Endothelial cell of hepatic sinusoid (primary cell): ENCODE measurements around the gene FAM151A.

Experiments used
- in situ Hi-C: cut with HindIII; loops from 2 replicates; pipeline ENCODE4 v1.10.0; 2017; ENCODE audit warnings: low sequenced_read_pairs

Gene FAM151A

DNA sequence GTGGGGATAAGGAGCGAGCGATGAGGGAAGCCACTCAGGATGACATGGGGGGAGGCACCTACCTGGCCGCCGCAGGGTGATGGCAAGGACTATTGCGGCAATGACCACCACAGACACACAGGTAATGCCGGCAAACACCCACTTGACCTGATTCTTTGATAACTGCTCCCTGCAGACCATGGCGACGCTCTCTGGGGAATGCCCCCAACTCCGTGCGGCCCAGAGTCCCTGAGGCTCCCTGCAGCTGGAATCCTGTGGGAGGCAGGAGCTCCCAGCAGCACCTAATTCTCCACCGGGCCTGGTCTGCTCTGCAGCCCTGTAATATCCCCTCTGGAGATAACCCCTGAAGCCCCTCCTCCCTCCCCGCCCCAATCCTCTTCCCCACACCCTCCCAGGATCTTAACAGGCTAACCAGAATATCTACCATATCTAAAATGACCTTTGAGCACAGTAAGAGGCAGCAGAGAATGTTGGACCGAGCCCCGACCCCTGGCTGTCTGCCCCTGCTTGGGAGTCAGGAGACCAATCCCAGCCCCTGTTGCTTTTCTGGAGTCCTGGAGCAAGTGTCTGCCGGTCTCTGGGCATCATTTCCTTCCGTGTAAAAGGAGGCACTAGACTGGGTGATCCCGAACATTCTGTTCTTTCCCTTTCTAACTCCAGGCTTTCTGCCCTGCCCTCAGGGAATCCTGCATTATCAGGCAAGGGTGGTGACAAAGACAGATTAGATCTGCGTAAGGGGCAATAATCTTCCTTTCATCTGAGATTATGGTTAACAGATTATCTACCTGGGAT is at the start of gene FAM151A:
Gene FAM151A, minus strand, starts transcription at position 310 of the 792 bp plus-strand sequence. Its CDS starts 130 bp downstream, at position 180.
- in situ Hi-C loops = loop anchor here (5.0 kb wide), 1 partner anchor 44 kb away; no protein-coding TSS in a partner anchor

DNA sequence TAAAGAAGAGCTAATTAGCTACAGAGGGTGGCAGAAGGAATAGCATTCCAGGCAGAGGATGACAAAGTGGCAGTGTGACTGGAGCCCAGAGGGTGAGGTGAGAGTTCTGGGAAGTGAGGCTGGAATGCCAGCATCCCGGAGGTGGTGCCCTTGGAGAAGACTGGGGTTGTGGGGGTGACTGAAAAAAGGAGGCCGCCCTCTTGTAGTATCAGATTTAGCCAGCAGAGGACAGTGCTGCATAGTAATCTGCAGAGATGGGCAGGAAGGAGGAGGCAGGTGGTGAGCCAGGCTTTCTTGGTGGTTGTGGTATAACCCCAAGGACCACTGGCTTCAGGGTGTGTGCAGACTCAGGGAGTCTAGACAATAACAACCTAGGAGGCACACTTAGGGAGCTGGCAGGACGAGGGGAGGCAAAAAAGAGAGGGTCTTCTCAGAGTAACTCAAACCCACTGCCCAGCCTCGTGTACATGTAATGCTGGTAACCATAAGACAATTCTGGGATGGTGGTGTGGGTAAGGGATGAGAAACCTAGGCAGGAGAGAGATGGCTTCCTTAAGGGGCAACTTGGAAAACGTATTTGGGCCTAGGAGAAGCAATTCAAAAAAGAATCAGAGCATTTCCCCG is 48.8 kb upstream of the FAM151A start:
- in situ Hi-C loops = no loop called here

DNA sequence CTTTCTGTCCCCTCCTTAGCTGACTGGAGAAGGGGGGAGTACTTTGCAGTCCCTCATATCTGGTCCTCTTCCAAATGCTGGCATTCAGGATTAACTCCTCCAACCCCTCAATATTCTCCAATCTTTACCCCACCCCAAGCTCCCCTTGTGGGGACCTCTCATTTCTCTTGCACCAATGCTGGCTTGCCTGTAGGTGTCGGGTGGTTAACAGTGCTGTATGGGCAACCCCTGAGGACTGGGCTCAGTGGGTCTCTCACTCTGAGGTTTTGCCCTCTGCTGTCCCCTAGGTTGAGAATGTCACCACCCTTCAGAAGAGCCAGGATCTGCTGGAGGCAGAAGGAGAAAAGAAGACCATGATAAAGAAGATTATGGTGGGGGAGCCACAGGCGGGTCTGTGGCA is 45.2 kb upstream of the FAM151A start:
- in situ Hi-C loops = loop anchor here (5.0 kb wide), 1 partner anchor 46 kb away; the partner anchor contains the start of gene FAM151A

DNA sequence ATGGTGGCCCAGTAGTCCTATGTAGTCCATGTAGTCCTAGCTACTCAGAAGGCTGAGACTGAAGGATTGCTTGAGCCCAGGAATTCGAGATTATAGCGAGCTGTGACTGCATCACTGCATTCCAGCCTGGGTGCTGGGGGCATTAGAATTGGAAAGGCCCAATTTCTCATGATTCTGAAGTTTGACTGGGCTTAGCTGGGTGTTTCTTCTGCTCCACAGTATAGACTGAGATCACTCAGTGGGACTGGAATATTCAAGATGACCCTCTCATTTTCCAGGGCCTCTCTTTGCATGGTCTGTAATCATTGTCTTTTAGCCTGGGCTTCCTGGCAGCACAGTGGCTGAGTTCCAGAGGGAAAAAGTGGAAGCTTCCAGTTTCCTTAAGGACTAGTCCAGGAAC is 44.5 kb upstream of the FAM151A start:
- in situ Hi-C loops = loop anchor here (5.0 kb wide), 1 partner anchor 45 kb away; the partner anchor contains the start of gene FAM151A

DNA sequence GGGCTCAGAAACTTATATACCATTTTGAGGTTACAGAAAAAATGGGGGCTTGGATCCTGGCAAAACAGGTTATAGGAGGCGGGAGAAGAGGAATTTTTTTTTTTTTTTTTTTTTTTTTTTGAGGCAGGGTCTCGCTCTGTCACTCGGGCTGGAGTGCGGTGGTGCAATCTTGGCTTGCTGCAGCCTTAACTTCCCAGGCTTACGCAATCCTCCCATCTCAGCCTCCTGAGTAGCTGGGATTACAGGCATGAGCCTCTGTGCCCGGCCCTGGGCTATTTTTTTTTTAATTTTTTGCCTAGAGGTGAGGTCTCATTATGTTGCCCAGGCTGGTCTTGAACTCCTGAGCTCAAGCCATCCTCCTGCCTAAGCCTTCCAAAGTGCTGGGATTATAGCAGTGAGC is 43.0 kb upstream of the FAM151A start:
- in situ Hi-C loops = loop anchor here (5.0 kb wide), 1 partner anchor 44 kb away; the partner anchor contains the start of gene FAM151A

DNA sequence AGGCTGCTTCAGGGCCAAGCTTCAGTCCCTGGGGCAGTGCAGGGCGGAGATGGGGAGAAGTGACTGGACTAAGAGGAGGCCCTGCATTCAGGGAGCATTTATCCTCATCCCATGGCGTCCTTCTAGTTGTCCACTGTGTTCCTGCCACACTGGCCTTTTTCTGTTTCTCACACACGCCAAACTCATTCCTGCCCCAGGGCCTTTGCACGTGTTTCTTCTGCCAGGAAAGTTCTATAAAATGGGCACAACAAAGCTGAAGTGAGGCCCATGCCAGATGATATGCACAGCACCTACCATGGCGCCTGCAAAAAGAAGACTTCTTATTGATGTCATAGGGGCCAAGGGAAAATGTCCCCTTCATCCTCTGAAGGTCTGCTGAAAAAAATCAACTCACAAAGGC is 42.5 kb upstream of the FAM151A start:
- in situ Hi-C loops = loop anchor here (5.0 kb wide), 1 partner anchor 44 kb away; the partner anchor contains the start of gene FAM151A

DNA sequence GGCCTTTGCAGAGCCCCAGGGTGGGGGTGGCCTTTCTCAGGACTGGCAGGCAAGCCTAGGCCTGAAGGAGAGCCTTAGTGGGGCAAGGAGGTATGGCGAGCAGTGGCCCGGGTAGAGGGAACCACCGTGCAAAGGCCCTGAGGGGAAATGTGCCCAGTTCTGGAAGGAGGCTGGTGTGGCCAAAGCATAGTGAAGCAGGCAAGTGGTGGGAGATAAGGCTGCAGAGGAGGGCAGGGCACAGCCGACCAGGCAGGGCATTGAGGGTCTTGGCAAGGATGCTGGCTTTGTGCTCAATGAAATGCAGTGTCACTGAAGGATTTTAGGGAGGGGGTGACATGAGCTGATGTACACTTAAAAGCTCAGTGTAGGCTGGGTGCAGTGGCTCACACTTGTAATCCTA is 41.0 kb upstream of the FAM151A start:
- in situ Hi-C loops = no loop called here

GRCh38 chr1:54663725-54664124 is 40.4 kb upstream of the FAM151A start:
- in situ Hi-C loops = no loop called here

DNA sequence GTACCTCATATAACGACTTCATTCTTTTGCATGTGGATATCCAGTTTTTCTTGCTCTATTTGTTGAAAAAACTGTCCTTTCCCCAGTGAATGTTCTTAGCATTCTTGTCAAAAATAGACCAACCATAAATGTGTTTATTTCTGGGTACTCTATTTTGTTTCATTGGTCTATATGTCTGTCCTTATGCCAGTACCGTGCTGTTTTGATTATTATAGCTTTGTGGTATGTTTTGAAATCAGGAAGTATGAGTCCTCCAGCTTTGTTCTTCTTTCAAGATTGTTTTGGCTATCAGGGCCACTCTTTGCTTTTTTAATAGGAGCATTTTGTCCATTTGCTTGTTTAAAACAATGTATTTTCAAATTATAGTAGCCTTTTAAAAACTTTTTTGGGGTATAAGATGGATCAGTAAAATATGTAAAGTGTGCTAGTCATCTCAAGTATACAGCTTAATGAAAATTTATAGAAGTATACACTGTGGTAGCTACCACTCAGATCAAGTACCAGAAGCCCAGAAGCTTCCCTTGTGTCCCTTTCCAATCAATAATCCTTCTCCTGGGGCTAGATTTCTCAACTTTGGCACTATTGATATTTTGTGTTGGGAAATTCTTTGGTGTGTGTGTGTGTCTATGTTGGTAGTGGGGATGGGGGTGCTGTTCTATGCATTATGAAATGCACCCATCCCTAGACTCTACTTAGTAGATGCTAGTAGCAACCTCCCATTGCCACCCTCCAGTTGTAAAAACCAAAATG is 35.0 kb upstream of the FAM151A start:
- in situ Hi-C loops = no loop called here

GRCh38 chr1:54653036-54653435 is 29.7 kb upstream of the FAM151A start:
- in situ Hi-C loops = no loop called here

DNA sequence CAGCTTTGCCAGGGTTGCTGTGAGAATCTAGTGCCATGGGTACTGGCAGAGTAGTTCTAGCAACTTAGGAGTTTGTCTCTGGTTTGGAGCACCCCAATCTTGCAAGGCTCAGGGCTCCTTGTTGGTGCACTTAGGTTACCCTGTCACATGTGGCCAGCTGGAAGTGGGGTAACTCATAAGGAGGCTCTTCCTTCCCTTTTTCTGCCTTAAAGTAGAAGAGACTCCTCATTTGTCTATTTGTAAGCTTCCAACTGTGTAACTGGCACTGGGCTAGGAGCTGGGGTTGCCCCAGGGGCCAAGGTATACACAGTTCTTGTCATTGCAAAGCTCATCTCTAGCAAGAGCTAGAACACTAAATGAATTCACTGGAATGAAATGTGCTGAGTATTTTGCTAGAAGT is 28.8 kb upstream of the FAM151A start:
- in situ Hi-C loops = no loop called here

DNA sequence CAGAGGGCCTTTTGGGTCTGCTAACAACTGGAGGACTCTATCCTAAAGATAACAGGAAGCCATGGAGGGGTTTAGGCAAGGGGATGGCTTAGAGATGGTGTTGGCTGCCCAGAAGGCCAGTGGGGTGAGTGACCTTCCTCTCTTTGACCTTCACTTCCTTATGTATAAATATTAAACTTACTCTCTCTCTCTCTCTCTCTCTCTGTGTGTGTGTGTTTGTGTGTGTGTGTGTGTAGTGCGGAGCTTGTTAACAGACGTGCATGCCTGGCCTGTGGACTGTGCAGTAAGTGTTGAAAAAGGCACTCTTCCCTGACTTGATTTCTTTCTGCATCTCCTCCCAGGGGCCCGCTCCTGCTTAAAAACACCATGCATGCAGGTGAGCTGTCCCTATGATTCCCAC is 28.3 kb upstream of the FAM151A start:
- in situ Hi-C loops = no loop called here

GRCh38 chr1:54650417-54650816 is 27.1 kb upstream of the FAM151A start:
- in situ Hi-C loops = no loop called here

GRCh38 chr1:54649921-54650320 is 26.6 kb upstream of the FAM151A start:
- in situ Hi-C loops = no loop called here

- in situ Hi-C loops = no loop called here
Observed at GRCh38 chr1:54649130-54649898, 26.0 kb upstream of the FAM151A start.

DNA sequence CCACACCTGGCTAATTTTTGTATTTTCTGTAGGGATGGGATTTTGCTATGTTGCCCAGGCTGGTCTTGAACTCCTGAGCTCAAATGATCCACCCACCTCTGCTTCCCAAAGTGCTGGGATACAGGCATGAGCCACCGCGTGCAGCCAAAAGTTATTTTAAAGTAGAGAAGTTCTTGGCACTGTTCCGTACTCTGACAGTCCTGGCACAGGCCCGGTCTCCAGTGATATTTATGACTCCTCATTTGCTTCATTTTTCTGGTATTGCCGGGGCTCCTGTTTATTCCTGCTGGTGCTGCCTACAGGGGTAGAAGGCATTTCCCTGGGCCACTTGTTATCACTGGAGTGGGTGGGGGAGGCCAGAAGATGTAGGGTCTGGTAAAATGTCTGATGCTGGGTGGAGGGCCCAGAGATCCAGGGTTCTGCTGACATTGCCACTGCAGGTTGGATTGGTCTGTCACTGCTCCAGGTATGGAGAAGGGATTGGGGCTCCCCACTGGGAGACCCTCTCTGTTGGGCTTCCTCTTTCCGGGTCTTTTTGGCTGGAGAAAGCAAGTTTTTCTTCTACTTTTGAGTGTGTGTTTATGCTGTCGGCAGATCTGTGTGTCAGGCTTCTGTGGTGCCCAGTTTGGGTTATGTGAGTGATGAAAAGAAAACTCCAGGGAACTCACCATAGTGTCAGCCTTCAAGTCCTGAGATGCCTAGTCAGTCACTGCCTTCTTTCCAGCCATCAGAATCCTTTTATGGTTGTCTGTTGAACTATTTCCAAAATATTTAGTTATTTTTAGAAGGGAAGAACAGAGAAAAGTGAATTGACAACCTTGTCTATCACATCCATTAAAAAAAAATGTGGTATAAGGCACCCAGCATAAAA is 22.7 kb upstream of the FAM151A start:
- in situ Hi-C loops = no loop called here

DNA sequence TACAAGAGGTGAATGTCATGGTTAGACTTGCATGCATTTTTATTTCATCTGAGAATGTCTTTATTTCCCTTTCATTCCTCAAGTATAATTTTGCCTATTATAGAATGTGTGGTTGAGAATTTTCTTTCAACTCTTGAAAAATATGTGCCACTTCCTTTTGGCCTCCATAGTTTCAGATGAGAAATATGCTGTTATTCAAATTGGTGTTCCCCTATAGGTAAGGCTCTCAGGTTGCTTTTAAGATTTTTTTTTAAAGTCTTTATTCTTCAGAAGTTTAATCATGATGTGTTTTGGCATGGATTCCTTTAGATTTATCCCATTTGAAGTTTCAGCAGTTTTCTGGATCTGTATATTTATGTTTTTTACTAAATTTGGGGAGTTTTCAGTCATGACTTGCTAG is 20.4 kb upstream of the FAM151A start:
- in situ Hi-C loops = no loop called here

GRCh38 chr1:54640863-54641836 is 17.8 kb upstream of the FAM151A start, which contains the start of gene MROH7:
Gene MROH7, plus strand, starts transcription at chr1:54641786. Its CDS starts 11,141 bp downstream, at chr1:54652927.
- in situ Hi-C loops = no loop called here
